GM15510 (cell line): ENCODE results near the gene LIN54.

ENCODE experiments used
- POLR2A ChIP-seq: IDR thresholded peaks from 3 replicates; pipeline ENCODE4 v1.6.1; 2011; ENCODE audit warnings: borderline replicate concordance; ENCODE audit not compliant: insufficient read length; ENCODE audit errors: extremely low read depth

Gene LIN54

DNA sequence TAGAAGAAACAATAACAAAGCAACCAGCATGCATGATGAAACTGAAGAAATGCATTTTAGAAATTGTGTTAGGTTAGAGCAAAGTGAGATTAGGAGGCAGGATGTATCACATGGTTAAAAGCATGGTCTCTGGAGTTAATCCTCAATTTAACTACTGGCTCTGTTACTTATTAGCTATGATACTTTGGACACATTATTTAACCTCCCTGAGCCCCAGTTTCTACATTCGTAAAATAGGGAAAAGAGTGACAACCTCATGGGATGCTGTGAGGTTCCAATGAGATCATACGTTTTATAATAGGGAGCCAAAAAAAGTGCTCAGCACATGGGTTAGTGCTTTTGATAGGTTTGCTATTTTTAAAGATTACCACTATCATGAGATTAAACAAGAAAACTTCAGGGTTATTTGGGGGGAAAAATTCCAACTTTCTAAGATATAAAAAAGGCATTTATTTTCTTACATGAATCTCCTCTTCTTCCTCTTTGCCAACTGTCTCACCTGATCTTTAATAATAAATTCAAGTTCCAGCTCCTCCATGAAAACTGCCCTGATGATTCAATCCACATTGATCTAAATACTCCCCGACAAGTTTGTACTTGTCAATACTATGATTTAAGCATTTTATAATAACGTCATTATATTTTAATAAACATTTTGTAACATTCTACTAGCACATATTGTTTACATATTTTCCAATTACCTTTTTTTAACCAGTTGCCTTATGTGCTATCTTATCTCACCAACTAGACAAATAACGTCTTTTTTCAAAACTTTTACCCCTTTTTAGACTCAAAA, 124.3 kb downstream of the LIN54 start:
- TF ChIP-seq POLR2A, result no peak

DNA sequence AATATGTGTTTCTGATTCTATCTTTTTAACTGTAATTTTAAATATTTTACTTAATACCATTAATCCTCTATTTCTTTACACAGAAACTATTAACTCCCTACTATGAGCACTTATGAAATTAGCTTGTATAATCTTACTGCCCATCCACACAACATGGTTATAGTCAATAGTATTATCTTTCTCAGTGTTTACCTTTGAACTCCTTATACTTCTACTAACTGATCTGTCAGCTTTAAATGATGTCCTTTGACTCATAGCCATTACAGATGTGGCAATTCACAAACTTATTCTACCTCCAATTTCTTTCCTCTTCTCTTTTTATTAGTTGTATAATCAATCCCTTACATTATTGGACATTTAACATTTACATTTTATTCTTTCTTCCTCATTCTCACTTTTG, 125.2 kb downstream of the LIN54 start:
- TF ChIP-seq POLR2A, result no peak
